H9 (cell line): Measurements from ENCODE around the gene ITGA4. TPM values are rescaled to one million over a fixed set of nuclear protein-coding genes. Genes with fewer than 3 reads are reported as not detected.

Experiments used
- DNase-seq: peaks from one replicate; pipeline ENCODE4 v3.0.0-alpha.2; 2017
- H2AFZ ChIP-seq: one replicate; pipeline ENCODE4 v1.6.1; 2013; ENCODE audit warnings: mild to moderate bottlenecking, low read length, control low read depth, moderate library complexity
- H2AK5ac ChIP-seq: 2 replicates; pipeline ENCODE4 v1.6.1; 2013; ENCODE audit warnings: low read length, control low read depth, mixed read lengths; ENCODE audit not compliant: insufficient read length
- H2BK120ac ChIP-seq: one replicate; pipeline ENCODE4 v1.6.1; 2013; ENCODE audit warnings: low read depth, mild to moderate bottlenecking, low read length, control low read depth, inconsistent platforms; ENCODE audit not compliant: poor library complexity, severe bottlenecking
- H2BK12ac ChIP-seq: 2 replicates; pipeline ENCODE4 v1.6.1; 2013; ENCODE audit warnings: low read length, control low read depth, mixed read lengths, low read depth; ENCODE audit not compliant: insufficient read length
- H2BK15ac ChIP-seq: 2 replicates; pipeline ENCODE4 v1.6.1; 2013; ENCODE audit warnings: low read depth, low read length, control low read depth
- H2BK20ac ChIP-seq: one replicate; pipeline ENCODE4 v1.6.1; 2013; ENCODE audit warnings: low read depth, mild to moderate bottlenecking, low read length, control low read depth, inconsistent platforms; ENCODE audit not compliant: poor library complexity, severe bottlenecking
- H2BK5ac ChIP-seq: 2 replicates; pipeline ENCODE4 v1.6.1; 2013; ENCODE audit warnings: low read length, control low read depth, mixed read lengths; ENCODE audit not compliant: insufficient read length
- H3K14ac ChIP-seq: 2 replicates; pipeline ENCODE4 v1.6.1; 2013; ENCODE audit warnings: low read length, control low read depth; ENCODE audit not compliant: insufficient read depth
- H3K18ac ChIP-seq: 2 replicates; pipeline ENCODE4 v1.6.1; 2013; ENCODE audit warnings: low read depth, mild to moderate bottlenecking, mixed read lengths, low read length, control low read depth; ENCODE audit not compliant: insufficient read length
- H3K23ac ChIP-seq: 2 replicates; pipeline ENCODE4 v1.6.1; 2013; ENCODE audit warnings: low read length, control low read depth, mixed read lengths, low read depth; ENCODE audit not compliant: insufficient read length
- H3K23me2 ChIP-seq: 2 replicates; pipeline ENCODE4 v1.6.1; 2013; ENCODE audit warnings: low read depth, mild to moderate bottlenecking, mixed read lengths, low read length, control low read depth; ENCODE audit not compliant: insufficient read length, poor library complexity, severe bottlenecking
- H3K27ac ChIP-seq: 2 replicates; pipeline ENCODE4 v1.5.1; 2013; ENCODE audit warnings: low read length, control low read depth, mixed read lengths, low read depth; ENCODE audit not compliant: insufficient read length
- H3K27me3 ChIP-seq: 2 replicates; pipeline ENCODE4 v1.6.1; 2013; ENCODE audit warnings: low read length, control low read depth, inconsistent platforms; ENCODE audit not compliant: insufficient read depth
- H3K4ac ChIP-seq: 2 replicates; pipeline ENCODE4 v1.6.1; 2013; ENCODE audit warnings: low read depth, mild to moderate bottlenecking, control low read depth, inconsistent platforms, low read length, moderate library complexity
- H3K4me1 ChIP-seq: 2 replicates; pipeline ENCODE4 v1.6.1; 2013; ENCODE audit warnings: low read length, control low read depth, inconsistent platforms; ENCODE audit not compliant: insufficient read depth
- H3K4me2 ChIP-seq: 2 replicates; pipeline ENCODE4 v1.6.1; 2013; ENCODE audit warnings: low read length, control low read depth, mixed read lengths; ENCODE audit not compliant: insufficient read length, insufficient read depth
- H3K56ac ChIP-seq: 2 replicates; pipeline ENCODE4 v1.6.1; 2013; ENCODE audit warnings: low read depth, mild to moderate bottlenecking, mixed read lengths, low read length, control low read depth; ENCODE audit not compliant: insufficient read length
- H3K79me1 ChIP-seq: 2 replicates; pipeline ENCODE4 v1.6.1; 2013; ENCODE audit warnings: low read depth, mild to moderate bottlenecking, moderate library complexity, low read length, control low read depth, inconsistent platforms; ENCODE audit not compliant: insufficient read depth, poor library complexity, severe bottlenecking
- H3K79me2 ChIP-seq: 2 replicates; pipeline ENCODE4 v1.6.1; 2013; ENCODE audit warnings: low read length, control low read depth, inconsistent platforms; ENCODE audit not compliant: insufficient read depth
- H3K9ac ChIP-seq: 2 replicates; pipeline ENCODE4 v1.6.1; 2013; ENCODE audit warnings: low read length, control low read depth, mixed read lengths; ENCODE audit not compliant: insufficient read length; ENCODE audit errors: extremely low read depth
- H3K9me3 ChIP-seq: one replicate; pipeline ENCODE4 v1.6.1; 2013; ENCODE audit warnings: low read depth, low read length, inconsistent platforms; ENCODE audit not compliant: control insufficient read depth
- H3T11ph ChIP-seq: one replicate; pipeline ENCODE4 v1.6.1; 2013; ENCODE audit warnings: mild to moderate bottlenecking, low read length, control low read depth, inconsistent platforms
- H4K20me1 ChIP-seq: one replicate; pipeline ENCODE4 v1.6.1; 2013; ENCODE audit not compliant: control insufficient read depth, insufficient read length, insufficient read depth
- H4K5ac ChIP-seq: 2 replicates; pipeline ENCODE4 v1.6.1; 2013; ENCODE audit warnings: low read depth, mild to moderate bottlenecking, mixed read lengths, low read length, control low read depth; ENCODE audit not compliant: insufficient read length
- H4K8ac ChIP-seq: replicated peaks from 2 replicates; pipeline ENCODE4 v1.6.1; 2013; ENCODE audit warnings: low read length, control low read depth, mixed read lengths, low read depth; ENCODE audit not compliant: insufficient read length
- H4K91ac ChIP-seq: 2 replicates; pipeline ENCODE4 v1.6.1; 2013; ENCODE audit warnings: low read depth, mild to moderate bottlenecking, moderate library complexity, mixed read lengths, low read length, control low read depth; ENCODE audit not compliant: insufficient read length
- H3K27ac Mint-ChIP-seq, 3 experiments: 2 replicates in 2 of 3; 3 replicates in 1 of 3; pipeline ENCODE4 v1.8.0; 2020 to 2021; ENCODE audit warnings: mixed read lengths in 3 of 3, mild to moderate bottlenecking in 1 of 3, moderate library complexity in 1 of 3
- H3K27me3 Mint-ChIP-seq: 2 replicates; pipeline ENCODE4 v1.8.0; 2021; ENCODE audit warnings: low read depth, mild to moderate bottlenecking, moderate library complexity, mixed read lengths
- H3K36me3 Mint-ChIP-seq, 3 experiments: 2 replicates in 2 of 3; 3 replicates in 1 of 3; pipeline ENCODE4 v1.8.0; 2020 to 2021; ENCODE audit warnings: low read depth in 3 of 3, mixed read lengths in 3 of 3; ENCODE audit not compliant: insufficient read depth in 1 of 3
- H3K4me1 Mint-ChIP-seq, 2 experiments: 2 replicates each; pipeline ENCODE4 v1.8.0; 2020; ENCODE audit warnings: mixed read lengths in 2 of 2
- H3K4me3 Mint-ChIP-seq, 2 experiments: 2 replicates in 1 of 2; 3 replicates in 1 of 2; pipeline ENCODE4 v1.8.0; 2020 to 2021; ENCODE audit warnings: mild to moderate bottlenecking in 2 of 2, mixed read lengths in 2 of 2, moderate library complexity in 1 of 2
- H3K9me3 Mint-ChIP-seq, 2 experiments: 2 replicates in 1 of 2; 3 replicates in 1 of 2; pipeline ENCODE4 v1.8.0; 2020; ENCODE audit warnings: mild to moderate bottlenecking in 2 of 2, mixed read lengths in 2 of 2, moderate library complexity in 1 of 2
- CTCF ChIP-seq: fragments of 200-600 bp; sonication (generic); conservative IDR thresholded peaks from 3 replicates; pipeline ENCODE4 v1.8.0; 2021; ENCODE audit warnings: antibody characterized with exemption, mild to moderate bottlenecking
- WGBS: extraction: QIAGEN DNeasy Blood & Tissue Kit; methylation state at CpG from one replicate; pipeline ENCODE4 v1.1.7; 2013; ENCODE audit warnings: missing lambda C conversion rate, low lambda C conversion rate, mixed read lengths; ENCODE audit not compliant: insufficient read length; ENCODE audit errors: extremely low coverage; 5-methylcytosine and 5-hydroxymethylcytosine counted together
- total RNA-seq: library from RNA; stranded (reverse); gene quantifications from 2 replicates; pipeline ENCODE4 v1.2.1, GENCODE V29; 2021

The ITGA4 gene
- total RNA-seq, 1 experiment from 2014 or later = 1.3 TPM

- Mint-ChIP-seq H3K36me3 (no peaks in the 10 kb centered on the region), H3K27me3 (no peaks in the 10 kb centered on the region; the same call in 1 of the 2 replicates), H3K9me3 (no peaks in the 10 kb centered on the region), H3K27ac (no peak overlapping the region), H3K4me1 (peaks cover 13 to 15% of the 10 kb centered on the region in 2 experiments; a peak in 3 of 4 replicates), H3K4me3 (no peak overlapping the region)
- no peak overlapping the region for H2BK120ac ChIP-seq
- no peak overlapping the region for H2BK15ac ChIP-seq
- H3K4ac ChIP-seq = no peak overlapping the region
- no peaks in the 10 kb centered on the region for H3K9me3 ChIP-seq
- no peak overlapping the region for H3K27ac ChIP-seq
- no peak overlapping the region for H2AK5ac ChIP-seq
- H3K79me2 ChIP-seq = no peaks in the 10 kb centered on the region
- no peak overlapping the region for H3T11ph ChIP-seq
- no peak overlapping the region for H3K18ac ChIP-seq
- H3K4me1 ChIP-seq = 0 out of 2 replicates have a peak, but pooled peaks cover 2% of the 10 kb centered on the region
- H3K79me1 ChIP-seq = no peaks in the 10 kb centered on the region
- no peak overlapping the region for H2BK12ac ChIP-seq
- H3K27me3 ChIP-seq = no peaks in the 10 kb centered on the region
- no peaks in the 10 kb centered on the region for H3K23me2 ChIP-seq
- H3K14ac ChIP-seq = no peak overlapping the region
- no peak overlapping the region for H3K56ac ChIP-seq
- H4K8ac ChIP-seq = no peak overlapping the region
- H4K20me1 ChIP-seq = no peaks in the 10 kb centered on the region
- no peak overlapping the region for H3K9ac ChIP-seq
- H2BK5ac ChIP-seq = no peak overlapping the region
- no peak overlapping the region for H3K4me2 ChIP-seq
- H3K23ac ChIP-seq = no peak overlapping the region
- no peak overlapping the region for H4K5ac ChIP-seq
- H2AFZ ChIP-seq = no peak overlapping the region
- no peak for DNase-seq
- WGBS = no CpG with 5 or more reads among the region's 3 CpGs
- TF ChIP-seq CTCF = no peak
- H2BK20ac ChIP-seq = no peak overlapping the region
- no peak overlapping the region for H4K91ac ChIP-seq
Observed at GRCh38 chr2:181515719-181516118, 58.5 kb downstream of the ITGA4 start.
